Brain microvascular endothelial cell (primary cell): ENCODE results near the gene GPR25.

ENCODE experiments used
- DNase-seq: peaks from one replicate; pipeline ENCODE4 v3.0.0-alpha.2; 2020
- H3K27ac ChIP-seq: fragments of 250-450 bp; sonication (Bioruptor Pico); 2 replicates; pipeline ENCODE4 v1.5.1; 2020; ENCODE audit warnings: mild to moderate bottlenecking, moderate library complexity
- H3K27me3 ChIP-seq: fragments of 250-450 bp; sonication (Bioruptor Pico); replicated peaks from 2 replicates; pipeline ENCODE4 v1.5.1; 2020; ENCODE audit warnings: mild to moderate bottlenecking
- H3K36me3 ChIP-seq: fragments of 250-450 bp; sonication (Bioruptor Pico); replicated peaks from 2 replicates; pipeline ENCODE4 v1.5.1; 2020; ENCODE audit warnings: mild to moderate bottlenecking
- H3K4me3 ChIP-seq: 2 replicates; pipeline ENCODE4 v1.5.1; 2011; ENCODE audit warnings: low read depth, mild to moderate bottlenecking, control low read depth, low read length, moderate library complexity
- in situ Hi-C: cut with HindIII; loops from 2 replicates; pipeline ENCODE4 v1.10.0; 2017; ENCODE audit warnings: low sequenced_read_pairs, low pct_ligation_motif_present
- TF ChIP-seq, protein P1 (sequence below): IDR thresholded peaks from 2 replicates; pipeline ENCODE4 v1.5.1; 2011; ENCODE audit warnings: low read depth, mild to moderate bottlenecking, moderate library complexity, low read length, control low read depth, inconsistent platforms; ENCODE audit errors: missing control alignments

GPR25 gene

DNA sequence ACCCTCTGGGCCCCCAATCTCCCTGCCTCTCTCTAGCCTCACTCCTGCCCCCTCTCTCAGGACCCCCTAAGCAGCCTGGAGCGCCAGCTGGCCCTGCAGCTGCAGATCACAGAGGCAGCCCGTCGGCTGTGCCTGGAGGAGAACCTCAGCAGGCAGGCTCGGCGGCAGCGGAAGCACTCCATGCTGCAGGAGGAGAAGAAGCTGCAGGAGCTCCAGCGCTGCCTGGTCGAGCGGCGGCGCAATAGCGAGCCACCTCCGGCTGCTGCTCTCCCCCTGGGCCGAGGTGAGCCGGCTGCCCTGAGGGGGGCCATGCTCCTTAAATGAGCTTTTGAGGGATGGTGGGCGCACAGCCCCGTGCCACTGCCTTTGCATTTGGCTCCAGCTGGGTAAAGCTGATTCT, 28.1 kb downstream of the GPR25 start:
- TF ChIP-seq, protein P1, sequence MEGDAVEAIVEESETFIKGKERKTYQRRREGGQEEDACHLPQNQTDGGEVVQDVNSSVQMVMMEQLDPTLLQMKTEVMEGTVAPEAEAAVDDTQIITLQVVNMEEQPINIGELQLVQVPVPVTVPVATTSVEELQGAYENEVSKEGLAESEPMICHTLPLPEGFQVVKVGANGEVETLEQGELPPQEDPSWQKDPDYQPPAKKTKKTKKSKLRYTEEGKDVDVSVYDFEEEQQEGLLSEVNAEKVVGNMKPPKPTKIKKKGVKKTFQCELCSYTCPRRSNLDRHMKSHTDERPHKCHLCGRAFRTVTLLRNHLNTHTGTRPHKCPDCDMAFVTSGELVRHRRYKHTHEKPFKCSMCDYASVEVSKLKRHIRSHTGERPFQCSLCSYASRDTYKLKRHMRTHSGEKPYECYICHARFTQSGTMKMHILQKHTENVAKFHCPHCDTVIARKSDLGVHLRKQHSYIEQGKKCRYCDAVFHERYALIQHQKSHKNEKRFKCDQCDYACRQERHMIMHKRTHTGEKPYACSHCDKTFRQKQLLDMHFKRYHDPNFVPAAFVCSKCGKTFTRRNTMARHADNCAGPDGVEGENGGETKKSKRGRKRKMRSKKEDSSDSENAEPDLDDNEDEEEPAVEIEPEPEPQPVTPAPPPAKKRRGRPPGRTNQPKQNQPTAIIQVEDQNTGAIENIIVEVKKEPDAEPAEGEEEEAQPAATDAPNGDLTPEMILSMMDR, result no peak
- DNase-seq, result no peak
- in situ Hi-C loops, result no loop called here
- Histone ChIP-seq H3K36me3 (no peaks in the 10 kb centered on the region), H3K4me3 (no peak overlapping the region), H3K27ac (no peak overlapping the region), H3K27me3 (no peaks in the 10 kb centered on the region)

DNA sequence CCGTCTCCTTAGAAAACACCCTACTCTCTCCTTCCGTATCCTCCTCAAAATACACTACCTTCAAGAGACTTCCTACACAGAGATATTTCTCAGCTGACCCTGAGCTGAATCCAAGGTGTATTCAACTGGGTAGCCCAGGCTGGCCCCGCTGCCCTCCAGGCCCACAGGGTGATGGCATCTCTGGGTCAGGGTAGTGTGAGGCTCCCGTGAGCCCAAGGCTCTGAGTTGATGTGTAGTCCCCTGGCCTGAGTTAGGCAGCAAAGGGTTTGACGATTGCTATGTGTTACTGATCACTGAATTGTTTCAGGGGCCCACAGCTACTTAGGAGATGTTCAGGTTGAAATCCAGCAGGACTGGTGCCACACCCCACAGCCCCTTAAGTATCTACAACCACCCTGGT, 28.6 kb downstream of the GPR25 start:
- TF ChIP-seq, protein P1, result no peak
- no peak overlapping the region for H3K27ac ChIP-seq
- H3K36me3 ChIP-seq, result no peaks in the 10 kb centered on the region
- H3K27me3 ChIP-seq, result no peaks in the 10 kb centered on the region
- DNase-seq, result no peak
- in situ Hi-C loops, result no loop called here
- H3K4me3 ChIP-seq, result no peak overlapping the region

DNA sequence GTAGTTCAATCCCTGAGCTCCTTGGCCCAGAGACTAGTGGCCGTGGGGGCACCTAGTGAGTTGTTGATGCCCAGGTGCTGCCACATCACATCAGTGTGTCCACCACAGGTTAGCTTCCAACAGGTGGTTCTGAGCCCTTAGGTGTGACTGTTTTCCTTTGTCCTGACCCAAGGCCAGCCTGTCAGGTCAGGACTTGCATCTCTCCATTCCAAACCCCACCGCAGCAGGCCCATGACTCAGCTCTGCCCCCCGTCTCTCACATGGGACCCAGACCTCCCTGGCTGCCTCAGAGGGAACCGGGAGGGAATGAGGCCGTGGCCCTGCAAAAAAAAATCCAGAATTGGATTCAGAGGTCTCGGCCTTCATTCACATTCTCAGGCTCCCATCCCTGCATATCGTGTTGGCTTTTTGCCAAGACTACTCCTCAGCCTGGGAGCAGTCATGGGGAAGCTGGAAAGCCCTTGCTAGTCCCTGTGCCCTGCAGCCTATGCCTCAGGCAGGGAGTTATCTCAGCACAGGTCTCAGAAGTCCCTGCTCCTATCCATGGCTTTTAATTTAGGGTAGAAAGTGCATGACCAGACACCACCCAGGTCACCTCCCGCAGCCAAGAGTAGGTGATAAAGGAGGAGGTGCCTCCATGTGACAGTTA, 29.1 kb downstream of the GPR25 start:
- no peak overlapping the region for H3K4me3 ChIP-seq
- H3K27me3 ChIP-seq, result no peaks in the 10 kb centered on the region
- no peaks in the 10 kb centered on the region for H3K36me3 ChIP-seq
- DNase-seq, result no peak
- no peak overlapping the region for H3K27ac ChIP-seq
- in situ Hi-C loops, result no loop called here
- TF ChIP-seq, protein P1, result no peak

DNA sequence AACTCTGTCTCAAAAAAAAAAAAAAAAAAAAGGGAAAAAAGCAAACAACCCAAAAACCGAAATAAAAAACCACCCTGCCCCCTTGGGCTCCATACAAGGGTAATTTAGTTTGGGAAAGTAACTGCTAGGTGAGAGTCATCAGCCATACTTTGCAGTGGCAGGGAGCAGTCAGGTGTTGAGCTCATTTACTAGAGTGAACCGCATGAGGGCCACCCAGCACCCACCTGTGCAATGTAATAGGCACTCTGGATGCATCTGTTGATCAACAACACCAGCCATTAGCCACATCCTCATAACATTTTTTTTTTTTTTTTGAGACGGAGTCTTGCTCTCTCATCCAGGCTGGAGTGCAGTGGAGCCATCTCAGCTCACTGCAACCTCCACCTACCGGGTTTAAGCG, 31.0 kb downstream of the GPR25 start:
- TF ChIP-seq, protein P1, result no peak
- in situ Hi-C loops, result no loop called here

DNA sequence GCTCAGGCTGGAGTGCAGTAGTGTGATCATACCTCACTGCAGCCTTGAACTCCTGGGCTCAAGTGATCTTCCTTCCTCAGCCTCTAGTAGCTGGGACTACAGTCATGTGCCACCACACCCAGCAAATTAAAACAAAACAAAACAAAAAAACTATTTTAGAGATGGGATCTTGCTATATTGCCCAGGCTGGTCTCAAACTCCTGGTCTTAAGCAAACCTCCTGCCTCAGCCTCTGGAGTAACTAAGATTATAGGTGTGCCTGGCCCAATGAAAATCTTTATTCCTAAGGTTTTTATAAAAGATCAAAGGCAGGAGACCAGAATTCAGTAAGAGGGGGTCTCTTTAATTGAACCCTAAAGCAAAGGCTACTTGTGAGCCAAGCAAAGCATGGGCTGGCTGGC, 32.0 kb downstream of the GPR25 start:
- Histone ChIP-seq H3K27me3 (no peaks in the 10 kb centered on the region), H3K4me3 (no peak overlapping the region), H3K27ac (no peak overlapping the region), H3K36me3 (no peaks in the 10 kb centered on the region)
- in situ Hi-C loops, result no loop called here
- TF ChIP-seq, protein P1, result no peak
- no peak for DNase-seq

More for the DNA sequence above, 31.0 kb downstream of the GPR25 start:
- DNase-seq, result no peak
- Histone ChIP-seq H3K27ac (no peak overlapping the region), H3K4me3 (no peak overlapping the region), H3K27me3 (no peaks in the 10 kb centered on the region), H3K36me3 (no peaks in the 10 kb centered on the region)
